Activated CD4-positive, alpha-beta T cell treated with anti-CD3 and anti-CD28 coated beads for 4 hours (primary cell): ENCODE data around the gene IFNA14.
"Not testable (repeated sequence)": the region's sequence is repeated elsewhere in the genome, so short reads cannot be mapped to it uniquely, and the experiment has no call there.

Experiments used
- DNase-seq, 2 donors: peaks; one replicate each; pipeline ENCODE4 v3.0.0-alpha.2; 2020

Gene IFNA14

DNA sequence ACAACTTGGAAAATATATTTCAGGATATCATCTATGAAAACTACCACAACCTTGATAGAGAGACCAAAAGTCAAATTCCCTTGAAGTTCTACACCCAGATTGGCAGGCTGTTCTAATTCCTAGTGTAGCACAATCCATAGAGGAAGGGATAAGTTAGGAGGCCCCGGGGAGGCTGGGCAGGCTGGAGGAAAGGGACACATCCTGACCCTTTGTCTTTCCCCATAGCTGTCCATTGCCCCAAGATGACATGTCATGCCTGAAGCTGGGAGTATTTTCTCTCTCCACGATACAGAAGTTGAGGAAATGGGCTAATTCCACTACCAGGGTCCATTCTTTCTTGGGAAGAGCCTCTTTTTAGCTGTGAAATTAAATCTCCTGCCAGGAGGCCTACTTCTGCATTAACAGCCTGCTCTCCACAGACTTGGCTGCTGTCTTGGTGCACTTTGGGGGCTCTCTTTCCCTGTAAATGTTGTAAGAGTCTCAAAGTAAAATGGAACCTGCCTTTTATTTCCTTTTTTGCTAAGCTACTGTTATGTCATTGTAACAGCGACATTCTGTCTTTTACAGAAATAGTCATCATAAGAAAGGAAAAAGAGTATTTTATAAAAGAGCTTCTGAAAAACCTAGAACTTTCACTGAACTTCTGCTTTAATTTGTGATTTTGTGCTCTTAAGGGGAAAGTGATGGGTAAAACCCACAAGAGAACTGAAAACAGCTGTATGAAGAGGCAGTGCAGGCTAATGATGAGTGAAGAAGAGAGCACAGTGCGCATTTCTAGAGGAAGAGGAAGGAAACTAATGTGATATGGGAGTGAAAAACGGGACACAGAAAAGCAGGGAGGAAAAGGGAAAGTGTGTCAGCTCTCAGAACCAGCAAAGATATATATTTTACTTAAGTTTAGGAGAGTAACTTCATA is 26.1 kb downstream of the IFNA14 start:
- DNase-seq, result not testable (repeated sequence)

DNA sequence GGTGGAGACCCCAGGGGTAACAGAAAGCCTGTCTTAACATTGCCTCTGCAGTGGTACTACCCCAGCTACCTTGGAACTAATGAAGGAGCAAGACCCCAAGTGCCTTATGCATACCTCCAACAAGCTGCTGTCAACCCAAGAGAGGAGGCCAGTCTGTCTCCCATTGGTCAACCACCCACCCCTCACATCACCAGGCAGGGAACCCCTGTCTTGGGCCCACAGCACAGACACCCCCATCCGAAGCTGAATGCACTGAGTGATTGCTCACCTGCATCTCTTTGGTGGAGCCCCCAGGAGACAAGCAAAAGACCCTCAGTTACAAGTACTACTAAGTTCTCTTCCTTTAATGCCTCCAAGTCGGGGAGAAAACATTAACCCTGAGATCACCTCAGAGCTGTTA is 27.6 kb downstream of the IFNA14 start:
- not testable (repeated sequence) for DNase-seq

DNA sequence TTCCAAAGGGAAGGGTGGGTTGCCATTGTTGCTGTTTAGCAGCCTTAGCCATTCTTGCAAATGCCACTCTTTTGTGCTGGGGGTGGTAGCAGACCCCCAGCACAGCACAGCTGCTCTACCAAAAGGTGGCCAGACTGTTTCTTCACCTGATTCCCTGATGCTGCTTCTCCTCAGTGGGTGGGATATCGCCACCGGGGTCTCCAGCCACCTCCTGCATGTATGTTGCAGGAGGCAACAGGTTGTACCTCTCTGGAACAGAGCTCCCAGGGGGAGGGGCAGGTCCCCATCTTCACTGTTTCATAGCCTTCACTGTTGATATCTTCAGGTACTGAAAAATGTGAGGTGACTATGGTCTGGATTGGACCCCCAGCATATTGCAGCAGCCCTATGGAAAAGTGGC is 29.0 kb downstream of the IFNA14 start:
- not testable (repeated sequence) for DNase-seq

DNA sequence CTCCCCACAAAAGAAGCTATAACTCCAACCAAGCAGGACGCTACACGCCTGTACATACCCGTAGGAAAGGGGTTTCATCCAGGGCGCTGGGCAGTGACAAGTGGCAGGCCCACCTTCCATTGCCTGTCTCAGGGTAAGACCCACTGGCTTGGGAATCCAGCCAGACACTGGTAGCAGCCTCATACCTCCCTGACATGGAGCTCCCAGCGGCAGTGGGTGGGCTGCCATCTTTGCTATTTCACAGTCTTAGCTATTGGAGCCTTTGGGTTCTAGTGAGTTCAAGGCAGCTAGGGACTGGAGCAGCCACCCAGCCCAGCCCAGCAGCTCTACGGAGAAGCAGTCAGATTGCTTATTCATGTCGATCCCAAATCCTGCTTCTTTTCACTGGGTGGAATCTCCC is 29.5 kb downstream of the IFNA14 start:
- DNase-seq, result no peak

DNA sequence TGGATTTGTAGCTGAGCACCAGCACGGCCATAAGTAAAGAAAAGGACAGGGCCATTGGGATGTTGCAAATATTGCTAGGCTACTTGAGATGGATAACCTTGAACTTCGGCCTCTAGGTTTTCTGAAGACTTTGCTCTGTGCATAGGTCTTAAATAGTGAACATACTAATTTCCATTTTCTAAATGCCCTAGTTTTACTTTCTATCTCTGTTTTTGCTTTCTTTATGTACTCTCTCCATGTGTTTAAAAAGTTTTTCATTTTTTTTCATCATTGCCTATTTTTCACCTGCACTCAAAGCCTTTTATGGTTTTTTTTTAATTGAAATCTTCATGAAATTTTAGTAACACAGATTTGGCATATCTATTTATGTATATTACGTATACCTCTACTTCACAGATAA is 32.8 kb downstream of the IFNA14 start, which contains the start of gene IFNA10:
Gene IFNA10 (minus strand): TSS at position 101 of the 400 bp plus-strand sequence. CDS start 46 bp downstream, at position 55.
- DNase-seq, result not testable (repeated sequence)

DNA sequence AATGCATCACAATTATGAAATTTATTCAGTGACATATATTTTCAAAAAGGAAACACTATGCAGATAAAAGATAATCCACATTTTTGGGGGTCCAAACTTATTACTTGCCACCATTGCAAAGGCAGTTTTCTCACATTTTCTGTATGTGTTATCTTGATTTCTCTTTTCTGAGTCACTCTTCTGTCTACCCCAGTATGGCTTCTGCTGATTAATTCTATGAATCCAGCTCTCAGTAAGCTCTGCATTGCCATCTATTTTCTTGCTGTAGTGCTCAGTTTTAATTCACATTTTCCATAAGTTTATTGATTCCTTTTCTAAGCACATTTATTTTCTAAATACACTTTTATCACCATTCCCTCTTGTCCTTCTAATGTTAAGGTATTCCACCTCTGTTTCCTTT is 34.6 kb downstream of the IFNA14 start:
- DNase-seq, result no peak

DNA sequence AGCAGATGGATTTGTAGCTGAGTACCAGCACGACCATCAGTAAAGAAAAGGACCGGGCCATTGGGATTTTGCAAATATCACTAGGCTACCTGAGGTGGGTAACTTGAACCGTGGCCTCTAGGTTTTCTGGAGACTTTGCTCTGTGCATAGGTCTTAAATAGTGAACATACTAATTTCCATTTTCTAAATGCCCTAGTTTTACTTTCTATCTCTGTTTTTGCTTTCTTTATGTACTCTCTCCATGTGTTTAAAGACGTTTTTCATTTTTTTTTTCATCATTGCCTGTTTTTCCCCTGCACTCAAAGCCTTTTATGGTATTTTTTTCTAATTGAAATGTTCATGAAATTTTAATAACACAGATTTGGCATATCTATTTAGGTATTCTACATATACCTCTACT is 37.7 kb downstream of the IFNA14 start, which contains the start of gene IFNA7:
Gene IFNA7 (minus strand): TSS at position 101 of the 400 bp plus-strand sequence. CDS start 40 bp downstream, at position 61.
- DNase-seq, result not testable (repeated sequence)

DNA sequence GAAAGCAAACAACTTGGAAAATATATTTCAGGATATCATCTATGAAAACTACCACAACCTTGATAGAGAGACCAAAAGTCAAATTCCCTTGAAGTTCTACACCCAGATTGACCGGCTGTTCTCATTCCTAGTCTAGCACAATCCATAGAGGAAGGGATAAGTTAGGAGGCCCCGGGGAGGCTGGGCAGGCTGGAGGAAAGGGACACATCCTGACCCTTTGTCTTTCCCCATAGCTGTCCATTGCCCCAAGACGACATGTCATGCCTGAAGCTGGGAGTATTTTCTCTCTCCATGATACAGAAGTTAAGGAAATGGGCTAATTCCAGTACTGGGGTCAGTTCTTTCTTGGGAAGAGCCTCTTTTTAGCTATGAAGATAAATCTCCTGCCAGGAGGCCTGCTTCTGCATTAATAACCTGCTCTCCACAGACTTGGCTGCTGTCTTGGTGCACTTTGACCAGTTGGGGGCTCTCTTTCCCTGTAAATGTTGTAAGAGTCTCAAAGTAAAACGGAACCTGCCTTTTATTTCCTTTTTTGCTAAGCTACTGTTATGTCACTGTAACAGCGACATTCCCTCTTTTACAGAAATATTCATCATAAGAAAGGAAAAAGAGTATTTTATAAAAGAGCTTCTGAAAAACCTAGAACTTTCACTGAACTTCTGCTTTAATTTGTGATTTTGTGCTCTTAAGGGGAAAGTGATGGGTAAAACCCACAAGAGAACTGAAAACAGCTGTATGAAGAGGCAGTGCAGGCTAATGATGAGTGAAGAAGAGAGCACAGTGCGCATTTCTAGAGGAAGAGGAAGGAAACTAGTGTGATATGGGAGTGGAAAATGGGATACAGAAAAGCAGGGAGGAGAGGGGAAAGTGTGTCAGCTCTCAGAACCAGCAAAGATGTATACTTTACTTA is 44.7 kb downstream of the IFNA14 start:
- DNase-seq, result peak in 1 of 2 donors; percentile 32
